MM.1S (cell line): ENCODE data around the gene C1QTNF6.

Experiments used
- CTCF ChIP-seq: fragments of 300-600 bp; sonication (generic); IDR thresholded peaks from 2 replicates; pipeline ENCODE4 v1.5.1; 2016; ENCODE audit warnings: antibody characterized with exemption, low read length, mixed read lengths
- EZH2 ChIP-seq: fragments of 300-600 bp; sonication (generic); optimal IDR thresholded peaks from 2 replicates; pipeline ENCODE3; 2017; ENCODE audit warnings: low read depth, mild to moderate bottlenecking, antibody characterized with exemption, low read length, mixed read lengths

- TF ChIP-seq CTCF (no peak), EZH2 (no peak)
Observed at GRCh38 chr22:37206118-37206840, 18.2 kb upstream of the C1QTNF6 start.
